HL-60 (cell line): ENCODE measurements around the gene CGB1.
A peak's percentile ranks its signal among the peaks of the same experiment; 100 is the strongest.
"Not testable (repeated sequence)": the region's sequence is repeated elsewhere in the genome, so short reads cannot be mapped to it uniquely, and the experiment has no call there.

Experiments
- DNase-seq, 2 experiments: peaks; one replicate each; pipeline ENCODE4 v3.0.0-alpha.2; 2010 to 2020; ENCODE audit warnings: low read depth in 1 of 2, low spot score in 1 of 2
- H3K27ac ChIP-seq: fragments of 250-450 bp; sonication (Bioruptor Pico); replicated peaks from 2 replicates; pipeline ENCODE4 v1.5.1; 2020; ENCODE audit warnings: mild to moderate bottlenecking, moderate library complexity
- H3K27me3 ChIP-seq: fragments of 250-450 bp; sonication (Bioruptor Pico); 2 replicates; pipeline ENCODE4 v1.5.1; 2021; ENCODE audit warnings: mild to moderate bottlenecking, moderate library complexity; ENCODE audit not compliant: insufficient read depth, poor library complexity, severe bottlenecking
- H3K4me3 ChIP-seq: replicated peaks from 2 replicates; pipeline ENCODE4 v1.5.1; 2011; ENCODE audit warnings: mild to moderate bottlenecking, control low read depth, low read length; ENCODE audit not compliant: insufficient read depth
- GABPA ChIP-seq: IDR thresholded peaks from 2 replicates; pipeline ENCODE4 v1.6.1; 2012; ENCODE audit warnings: low read depth
- POLR2AphosphoS5 ChIP-seq: IDR thresholded peaks from 2 replicates; pipeline ENCODE4 v1.6.1; 2012; ENCODE audit warnings: low read depth
- SPI1 ChIP-seq: IDR thresholded peaks from 2 replicates; pipeline ENCODE4 v1.6.1; 2012; ENCODE audit warnings: low read depth, mild to moderate bottlenecking, borderline replicate concordance
- TF ChIP-seq, protein P1 (sequence below): IDR thresholded peaks from one replicate; pipeline ENCODE4 v1.5.1; 2011; ENCODE audit warnings: low read length, control low read depth, inconsistent platforms; ENCODE audit not compliant: insufficient read depth
- TF ChIP-seq, protein P2 (sequence below): IDR thresholded peaks from 2 replicates; pipeline ENCODE4 v1.6.1; 2012; ENCODE audit warnings: low read depth; ENCODE audit not compliant: insufficient replicate concordance

Gene CGB1

DNA sequence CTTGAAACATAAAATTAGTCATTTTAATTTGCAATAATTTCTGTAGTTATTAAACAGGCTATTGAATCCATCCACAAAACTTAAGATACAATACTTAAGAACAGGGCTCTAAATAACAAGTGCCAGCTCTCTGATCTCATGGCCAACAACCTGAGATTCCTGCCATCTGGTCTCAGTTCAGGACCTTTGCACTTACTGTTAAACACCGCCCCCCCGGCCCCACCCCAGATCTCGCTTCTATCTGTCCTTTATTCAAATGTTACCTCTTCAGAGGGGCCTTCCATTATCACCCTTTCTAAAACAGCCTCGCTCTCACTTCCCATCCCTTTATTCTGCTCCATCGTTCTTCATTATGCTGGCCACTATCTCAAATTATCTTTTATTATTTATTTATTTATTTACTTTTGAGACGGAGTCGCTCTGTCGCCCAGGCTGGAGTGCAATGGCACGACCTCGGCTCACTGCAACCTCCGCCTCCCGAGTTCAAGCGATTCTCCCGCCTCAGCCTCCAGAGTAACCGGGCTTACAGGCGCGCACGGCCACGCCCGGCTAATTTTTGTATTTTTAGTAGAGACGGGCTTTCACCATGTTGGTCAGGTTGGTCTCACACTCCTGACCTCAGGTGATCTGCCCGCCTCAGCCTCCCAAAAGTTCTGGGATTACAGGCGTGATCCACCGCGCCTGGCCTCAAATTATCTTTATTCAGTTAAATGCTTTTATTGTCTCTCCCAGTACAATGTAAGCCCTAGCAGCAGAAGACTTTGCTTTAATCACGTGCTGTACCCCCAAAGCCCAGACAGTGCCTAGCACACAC lies 47.7 kb upstream of the CGB1 start:
- Histone ChIP-seq H3K4me3 (peak overlapping the region; percentile 94), H3K27me3 (no peaks in the 10 kb centered on the region), H3K27ac (peak overlapping the region; percentile 95)
- TF ChIP-seq, protein P1, sequence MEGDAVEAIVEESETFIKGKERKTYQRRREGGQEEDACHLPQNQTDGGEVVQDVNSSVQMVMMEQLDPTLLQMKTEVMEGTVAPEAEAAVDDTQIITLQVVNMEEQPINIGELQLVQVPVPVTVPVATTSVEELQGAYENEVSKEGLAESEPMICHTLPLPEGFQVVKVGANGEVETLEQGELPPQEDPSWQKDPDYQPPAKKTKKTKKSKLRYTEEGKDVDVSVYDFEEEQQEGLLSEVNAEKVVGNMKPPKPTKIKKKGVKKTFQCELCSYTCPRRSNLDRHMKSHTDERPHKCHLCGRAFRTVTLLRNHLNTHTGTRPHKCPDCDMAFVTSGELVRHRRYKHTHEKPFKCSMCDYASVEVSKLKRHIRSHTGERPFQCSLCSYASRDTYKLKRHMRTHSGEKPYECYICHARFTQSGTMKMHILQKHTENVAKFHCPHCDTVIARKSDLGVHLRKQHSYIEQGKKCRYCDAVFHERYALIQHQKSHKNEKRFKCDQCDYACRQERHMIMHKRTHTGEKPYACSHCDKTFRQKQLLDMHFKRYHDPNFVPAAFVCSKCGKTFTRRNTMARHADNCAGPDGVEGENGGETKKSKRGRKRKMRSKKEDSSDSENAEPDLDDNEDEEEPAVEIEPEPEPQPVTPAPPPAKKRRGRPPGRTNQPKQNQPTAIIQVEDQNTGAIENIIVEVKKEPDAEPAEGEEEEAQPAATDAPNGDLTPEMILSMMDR: no peak
- no peak for TF ChIP-seq GABPA
- TF ChIP-seq POLR2AphosphoS5: no peak
- TF ChIP-seq, protein P2, sequence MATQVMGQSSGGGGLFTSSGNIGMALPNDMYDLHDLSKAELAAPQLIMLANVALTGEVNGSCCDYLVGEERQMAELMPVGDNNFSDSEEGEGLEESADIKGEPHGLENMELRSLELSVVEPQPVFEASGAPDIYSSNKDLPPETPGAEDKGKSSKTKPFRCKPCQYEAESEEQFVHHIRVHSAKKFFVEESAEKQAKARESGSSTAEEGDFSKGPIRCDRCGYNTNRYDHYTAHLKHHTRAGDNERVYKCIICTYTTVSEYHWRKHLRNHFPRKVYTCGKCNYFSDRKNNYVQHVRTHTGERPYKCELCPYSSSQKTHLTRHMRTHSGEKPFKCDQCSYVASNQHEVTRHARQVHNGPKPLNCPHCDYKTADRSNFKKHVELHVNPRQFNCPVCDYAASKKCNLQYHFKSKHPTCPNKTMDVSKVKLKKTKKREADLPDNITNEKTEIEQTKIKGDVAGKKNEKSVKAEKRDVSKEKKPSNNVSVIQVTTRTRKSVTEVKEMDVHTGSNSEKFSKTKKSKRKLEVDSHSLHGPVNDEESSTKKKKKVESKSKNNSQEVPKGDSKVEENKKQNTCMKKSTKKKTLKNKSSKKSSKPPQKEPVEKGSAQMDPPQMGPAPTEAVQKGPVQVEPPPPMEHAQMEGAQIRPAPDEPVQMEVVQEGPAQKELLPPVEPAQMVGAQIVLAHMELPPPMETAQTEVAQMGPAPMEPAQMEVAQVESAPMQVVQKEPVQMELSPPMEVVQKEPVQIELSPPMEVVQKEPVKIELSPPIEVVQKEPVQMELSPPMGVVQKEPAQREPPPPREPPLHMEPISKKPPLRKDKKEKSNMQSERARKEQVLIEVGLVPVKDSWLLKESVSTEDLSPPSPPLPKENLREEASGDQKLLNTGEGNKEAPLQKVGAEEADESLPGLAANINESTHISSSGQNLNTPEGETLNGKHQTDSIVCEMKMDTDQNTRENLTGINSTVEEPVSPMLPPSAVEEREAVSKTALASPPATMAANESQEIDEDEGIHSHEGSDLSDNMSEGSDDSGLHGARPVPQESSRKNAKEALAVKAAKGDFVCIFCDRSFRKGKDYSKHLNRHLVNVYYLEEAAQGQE: no peak
- TF ChIP-seq SPI1: no peak
- DNase-seq: no peak

DNA sequence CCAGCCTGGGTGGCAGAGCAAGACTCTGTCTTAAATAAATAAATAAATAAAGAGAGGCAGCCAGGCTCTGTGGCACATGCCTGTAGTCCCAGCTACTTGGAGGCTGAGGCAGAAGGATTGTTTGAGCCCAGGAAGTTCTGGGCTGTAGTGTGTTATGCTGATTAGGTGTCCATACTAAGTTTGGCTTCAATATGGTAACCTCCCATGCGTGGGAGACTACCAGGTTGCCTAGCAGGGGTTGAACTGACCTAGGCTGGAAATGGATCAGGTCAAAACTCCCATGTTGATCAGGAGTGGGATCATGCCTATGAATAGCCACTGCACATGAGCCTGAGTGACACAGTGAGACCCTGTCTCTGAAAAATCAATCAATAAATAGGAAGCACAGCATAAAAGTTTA lies 44.6 kb upstream of the CGB1 start:
- DNase-seq: no peak
- Histone ChIP-seq H3K27ac (no peak overlapping the region), H3K27me3 (no peaks in the 10 kb centered on the region), H3K4me3 (no peak overlapping the region)
- TF ChIP-seq, protein P2: no peak
- no peak for TF ChIP-seq GABPA
- TF ChIP-seq, protein P1: no peak
- TF ChIP-seq SPI1: no peak
- TF ChIP-seq POLR2AphosphoS5: no peak

DNA sequence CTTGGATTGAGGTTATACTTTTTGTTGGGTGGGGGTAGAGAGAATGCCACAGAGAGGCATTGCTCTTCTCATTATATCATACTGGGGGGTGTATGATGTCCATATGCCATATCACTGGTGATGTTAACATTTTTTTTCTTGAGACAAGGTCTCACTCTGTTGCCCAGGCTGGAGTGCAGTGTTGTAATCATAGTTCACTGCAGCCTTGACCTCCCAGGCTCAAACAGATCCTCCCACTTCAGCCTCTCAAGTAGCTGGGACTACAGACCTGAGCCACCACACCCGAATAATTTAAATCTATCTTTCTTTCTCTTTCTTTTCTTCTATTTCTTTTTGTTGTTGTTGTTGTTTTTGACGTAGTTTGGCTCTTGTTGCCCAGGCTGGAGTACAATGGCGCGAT lies 43.7 kb upstream of the CGB1 start:
- H3K27me3 ChIP-seq: no peaks in the 10 kb centered on the region
- no peak overlapping the region for H3K4me3 ChIP-seq
- H3K27ac ChIP-seq: no peak overlapping the region
- no peak for DNase-seq
- TF ChIP-seq, protein P2: no peak
- no peak for TF ChIP-seq SPI1
- TF ChIP-seq GABPA: no peak
- no peak for TF ChIP-seq POLR2AphosphoS5
- TF ChIP-seq, protein P1: no peak

DNA sequence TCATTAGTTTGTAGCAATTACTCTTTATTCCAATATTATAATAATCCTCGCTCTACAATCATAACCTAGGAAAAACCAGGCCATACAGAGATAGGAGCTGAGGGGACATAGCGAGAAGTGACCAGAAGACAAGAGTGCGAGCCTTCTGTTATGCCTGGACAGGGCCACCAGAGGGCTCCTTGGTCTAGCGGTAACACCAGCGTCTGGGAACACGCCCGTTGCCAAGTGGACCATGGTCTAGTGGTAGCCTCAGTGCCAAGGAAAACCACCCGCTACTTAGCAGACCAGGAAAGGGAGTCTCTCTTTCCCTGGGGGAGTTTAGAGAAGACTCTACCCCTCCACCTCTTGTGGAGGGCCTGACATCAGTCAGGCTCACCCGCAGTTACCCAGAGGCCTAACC lies 38.2 kb upstream of the CGB1 start:
- H3K27me3 ChIP-seq: peaks cover 25% of the 10 kb centered on the region
- peak in 1 of 2 experiments; percentile 53 for DNase-seq
- not testable (repeated sequence) for H3K4me3 ChIP-seq, H3K27ac ChIP-seq
